SK-N-DZ (cell line): ENCODE results near the gene DNAJB2.

Experiments
- small RNA-seq, 2 experiments: library from RNA; depleted of rRNA; stranded (forward); fragments of <200 nt; gene quantifications; one replicate each; pipeline ENCODE3, GENCODE V24; 2014

The DNAJB2 gene

Small RNA genes lying within 50 kb of the gene (small RNA-seq; reads per million reads assigned to genes)
- gene MIR153-1: 0.16 to 2.5 reads per million in 2 experiments
